T follicular helper cell (primary cell): ENCODE measurements around the gene MOK.

Source experiments
- DNase-seq: peaks from one replicate; pipeline ENCODE4 v3.0.0-alpha.2; 2020; ENCODE audit warnings: low read depth

Gene MOK

GRCh38 chr14:102180248-102180998 is 124.5 kb downstream of the MOK start:
- no peak for DNase-seq
